ENCODE data around the gene KIF21B. TPM values are rescaled to one million over a fixed set of nuclear protein-coding genes. Genes with fewer than 3 reads are reported as not detected.
"Not testable (repeated sequence)": the region's sequence is repeated elsewhere in the genome, so short reads cannot be mapped to it uniquely, and the experiment has no call there.

Gene KIF21B
- total RNA-seq, 1 experiment from 2014 or later: 0.66 TPM

GRCh38 chr1:200966934-200967333, 56.6 kb downstream of the KIF21B start:
- POLR2A ChIA-PET (ENCODE audit: unreplicated experiment): no interaction called here
- H3K9me2 ChIP-seq (replicated peaks; ENCODE audit: low read length): no peaks in the 10 kb centered on the region
- no peaks in the 10 kb centered on the region for H3K79me2 ChIP-seq (ENCODE audit: low read length)
- no peak for ATAC-seq
- no peaks in the 10 kb centered on the region for H4K20me1 ChIP-seq (ENCODE audit: low read length)
- CTCF ChIA-PET: no interaction called here
- H2AFZ ChIP-seq (ENCODE audit: low read length): no peak overlapping the region
- no TSS peak for BruUV-seq (replicated peaks)
- TF ChIP-seq EZH2 (IDR thresholded peaks at IDR 0.05; ENCODE audit: low read length, unreplicated experiment) (no peak), CTCF (conservative IDR thresholded peaks at IDR 0.05; ENCODE audit: low read depth, low read length) (no peak), EZH2phosphoT487 (IDR thresholded peaks at IDR 0.05; ENCODE audit: borderline replicate concordance, low read length) (no peak)
- no peak overlapping the region for H3K4me2 ChIP-seq (ENCODE audit: low read length)
- intact Hi-C loops (cut with micrococcal nuclease): no loop called here
- no peaks in the 10 kb centered on the region for H3F3A ChIP-seq (ENCODE audit: low read length, unreplicated experiment)
- H3K9ac ChIP-seq (ENCODE audit: low read length): no peak overlapping the region
- H3K27ac ChIP-seq (ENCODE audit: low read length): no peak overlapping the region
- H3K4me1 ChIP-seq (ENCODE audit: insufficient read depth, low read length): no peaks in the 10 kb centered on the region; the same call in 1 of the 2 replicates
- DNase-seq: no peak
- H3K4me3 ChIP-seq (ENCODE audit: low read length): no peak overlapping the region
- H3K36me3 ChIP-seq (ENCODE audit: low read depth, low read length): no peaks in the 10 kb centered on the region
- H3K27me3 ChIP-seq (ENCODE audit: low read length): 0 out of 2 replicates have a peak, but pooled peaks cover 8% of the 10 kb centered on the region
- H3K9me3 ChIP-seq (ENCODE audit: low read length): no peaks in the 10 kb centered on the region

GRCh38 chr1:200965111-200965805, 58.3 kb downstream of the KIF21B start:
- TF ChIP-seq CTCF (conservative IDR thresholded peaks at IDR 0.05; ENCODE audit: low read depth, low read length) (no peak), EZH2phosphoT487 (IDR thresholded peaks at IDR 0.05; ENCODE audit: borderline replicate concordance, low read length) (no peak), EZH2 (IDR thresholded peaks at IDR 0.05; ENCODE audit: low read length, unreplicated experiment) (no peak)
- Histone ChIP-seq H3K9me3 (ENCODE audit: low read length) (no peaks in the 10 kb centered on the region), H4K20me1 (ENCODE audit: low read length) (no peaks in the 10 kb centered on the region), H3K27ac (ENCODE audit: low read length) (no peak overlapping the region), H3K36me3 (ENCODE audit: low read depth, low read length) (no peaks in the 10 kb centered on the region), H3K4me3 (ENCODE audit: low read length) (no peak overlapping the region), H3K9me2 (replicated peaks; ENCODE audit: low read length) (no peaks in the 10 kb centered on the region), H2AFZ (ENCODE audit: low read length) (no peak overlapping the region), H3K9ac (ENCODE audit: low read length) (no peak overlapping the region), H3K4me2 (ENCODE audit: low read length) (no peak overlapping the region), H3K4me1 (ENCODE audit: insufficient read depth, low read length) (no peaks in the 10 kb centered on the region), H3K27me3 (ENCODE audit: low read length) (0 out of 2 replicates have a peak, but pooled peaks cover 8% of the 10 kb centered on the region), H3F3A (ENCODE audit: low read length, unreplicated experiment) (no peaks in the 10 kb centered on the region), H3K79me2 (ENCODE audit: low read length) (no peaks in the 10 kb centered on the region)
- ChIA-PET CTCF (interaction anchor here (0.6 kb wide), 1 partner anchor 148 kb away, joined by 4 read pairs; no protein-coding TSS in a partner anchor), POLR2A (ENCODE audit: unreplicated experiment) (no interaction called here)
- no TSS peak for BruUV-seq (replicated peaks)
- DNase-seq: no peak
- no peak for ATAC-seq
- intact Hi-C loops (cut with micrococcal nuclease): no loop called here

GRCh38 chr1:200963888-200964287, 59.6 kb downstream of the KIF21B start:
- H3K4me1 ChIP-seq (ENCODE audit: insufficient read depth, low read length); H3K9me2 ChIP-seq (replicated peaks; ENCODE audit: low read length); H3K27ac ChIP-seq (ENCODE audit: low read length); H3K4me2 ChIP-seq (ENCODE audit: low read length); H3K79me2 ChIP-seq (ENCODE audit: low read length); H2AFZ ChIP-seq (ENCODE audit: low read length); H3K4me3 ChIP-seq (ENCODE audit: low read length); H3F3A ChIP-seq (ENCODE audit: low read length, unreplicated experiment); H3K9ac ChIP-seq (ENCODE audit: low read length); H3K36me3 ChIP-seq (ENCODE audit: low read depth, low read length); POLR2A ChIA-PET (ENCODE audit: unreplicated experiment); H3K9me3 ChIP-seq (ENCODE audit: low read length); BruUV-seq (replicated peaks); ATAC-seq; DNase-seq; H4K20me1 ChIP-seq (ENCODE audit: low read length); H3K27me3 ChIP-seq (ENCODE audit: low read length); intact Hi-C loops (cut with micrococcal nuclease): not testable (repeated sequence)
- CTCF ChIA-PET: interaction anchor here (0.7 kb wide), 1 partner anchor 19 kb away, joined by 3 read pairs; no protein-coding TSS in a partner anchor

Measured in PC-3 (cell line).